HL-60 (cell line): ENCODE data around the gene SERPINA9.
"Not testable (repeated sequence)": the region's sequence is repeated elsewhere in the genome, so short reads cannot be mapped to it uniquely, and the experiment has no call there.

Experiments used
- DNase-seq, 2 experiments: peaks; one replicate each; pipeline ENCODE4 v3.0.0-alpha.2; 2010 to 2020; ENCODE audit warnings: low read depth in 1 of 2, low spot score in 1 of 2
- H3K27ac ChIP-seq: fragments of 250-450 bp; sonication (Bioruptor Pico); replicated peaks from 2 replicates; pipeline ENCODE4 v1.5.1; 2020; ENCODE audit warnings: mild to moderate bottlenecking, moderate library complexity
- H3K27me3 ChIP-seq: fragments of 250-450 bp; sonication (Bioruptor Pico); 2 replicates; pipeline ENCODE4 v1.5.1; 2021; ENCODE audit warnings: mild to moderate bottlenecking, moderate library complexity; ENCODE audit not compliant: insufficient read depth, poor library complexity, severe bottlenecking
- H3K4me3 ChIP-seq: replicated peaks from 2 replicates; pipeline ENCODE4 v1.5.1; 2011; ENCODE audit warnings: mild to moderate bottlenecking, control low read depth, low read length; ENCODE audit not compliant: insufficient read depth
- GABPA ChIP-seq: IDR thresholded peaks from 2 replicates; pipeline ENCODE4 v1.6.1; 2012; ENCODE audit warnings: low read depth
- POLR2AphosphoS5 ChIP-seq: IDR thresholded peaks from 2 replicates; pipeline ENCODE4 v1.6.1; 2012; ENCODE audit warnings: low read depth
- SPI1 ChIP-seq: IDR thresholded peaks from 2 replicates; pipeline ENCODE4 v1.6.1; 2012; ENCODE audit warnings: low read depth, mild to moderate bottlenecking, borderline replicate concordance
- TF ChIP-seq, protein P1 (sequence below): IDR thresholded peaks from one replicate; pipeline ENCODE4 v1.5.1; 2011; ENCODE audit warnings: low read length, control low read depth, inconsistent platforms; ENCODE audit not compliant: insufficient read depth

The SERPINA9 gene

DNA sequence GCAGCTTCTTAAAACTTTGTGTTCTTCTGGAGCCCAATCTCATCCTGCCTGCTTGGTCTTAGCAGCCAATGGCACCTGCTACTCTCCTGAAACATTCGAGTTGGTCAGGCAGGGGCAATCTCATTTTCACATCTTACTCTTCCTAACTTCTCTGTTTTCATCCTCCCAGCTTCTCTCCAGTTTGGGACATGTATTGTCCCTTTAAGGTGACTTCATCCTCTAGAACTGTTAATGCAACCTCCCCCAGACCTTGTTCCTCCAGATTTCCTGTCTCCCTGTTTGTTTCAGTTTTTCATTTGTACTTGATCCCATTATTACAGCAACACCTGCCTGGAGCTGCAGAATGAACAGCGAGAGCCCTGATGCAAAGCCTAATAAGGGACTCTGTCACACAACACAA is 54.7 kb downstream of the SERPINA9 start:
- Histone ChIP-seq H3K27ac (no peak overlapping the region), H3K27me3 (no peaks in the 10 kb centered on the region), H3K4me3 (no peak overlapping the region)
- no peak for DNase-seq
- no peak for TF ChIP-seq POLR2AphosphoS5
- TF ChIP-seq GABPA = no peak
- no peak for TF ChIP-seq SPI1
- TF ChIP-seq, protein P1, sequence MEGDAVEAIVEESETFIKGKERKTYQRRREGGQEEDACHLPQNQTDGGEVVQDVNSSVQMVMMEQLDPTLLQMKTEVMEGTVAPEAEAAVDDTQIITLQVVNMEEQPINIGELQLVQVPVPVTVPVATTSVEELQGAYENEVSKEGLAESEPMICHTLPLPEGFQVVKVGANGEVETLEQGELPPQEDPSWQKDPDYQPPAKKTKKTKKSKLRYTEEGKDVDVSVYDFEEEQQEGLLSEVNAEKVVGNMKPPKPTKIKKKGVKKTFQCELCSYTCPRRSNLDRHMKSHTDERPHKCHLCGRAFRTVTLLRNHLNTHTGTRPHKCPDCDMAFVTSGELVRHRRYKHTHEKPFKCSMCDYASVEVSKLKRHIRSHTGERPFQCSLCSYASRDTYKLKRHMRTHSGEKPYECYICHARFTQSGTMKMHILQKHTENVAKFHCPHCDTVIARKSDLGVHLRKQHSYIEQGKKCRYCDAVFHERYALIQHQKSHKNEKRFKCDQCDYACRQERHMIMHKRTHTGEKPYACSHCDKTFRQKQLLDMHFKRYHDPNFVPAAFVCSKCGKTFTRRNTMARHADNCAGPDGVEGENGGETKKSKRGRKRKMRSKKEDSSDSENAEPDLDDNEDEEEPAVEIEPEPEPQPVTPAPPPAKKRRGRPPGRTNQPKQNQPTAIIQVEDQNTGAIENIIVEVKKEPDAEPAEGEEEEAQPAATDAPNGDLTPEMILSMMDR = no peak

DNA sequence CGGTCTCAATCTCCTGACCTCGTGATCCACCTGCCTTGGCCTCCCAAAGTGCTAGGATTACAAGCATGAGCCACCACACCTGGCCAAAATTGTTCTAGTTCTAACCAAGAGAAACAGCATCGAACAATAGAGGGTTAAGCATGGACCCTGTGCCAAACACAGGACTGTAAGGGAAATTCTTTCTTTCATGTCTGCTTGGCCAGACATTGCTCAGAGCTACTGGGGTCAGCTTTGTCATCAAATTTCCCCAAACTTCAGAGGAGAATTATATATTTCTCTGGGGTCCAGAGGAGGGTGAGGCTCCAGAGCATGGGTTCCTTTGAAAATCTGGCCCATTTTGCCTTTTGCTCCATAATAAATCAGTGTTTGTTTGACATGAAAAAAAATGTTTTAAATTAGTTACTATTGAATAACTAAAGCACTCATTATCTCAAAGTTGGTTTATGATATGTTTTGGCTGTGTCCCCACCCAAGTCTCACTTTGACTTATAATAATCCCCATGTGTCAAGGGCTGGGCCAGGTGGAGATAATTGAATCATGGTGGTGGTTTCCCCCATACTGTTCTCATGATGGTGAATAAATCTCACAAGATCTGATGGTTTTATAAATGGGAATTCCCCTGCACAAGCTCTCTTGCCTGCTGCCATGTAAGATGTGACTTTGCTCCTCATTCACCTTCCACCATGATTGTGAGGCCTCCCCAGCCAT is 58.3 kb downstream of the SERPINA9 start:
- H3K27me3 ChIP-seq, H3K4me3 ChIP-seq, DNase-seq, H3K27ac ChIP-seq: not testable (repeated sequence)
